Activated naive CD4-positive, alpha-beta T cell treated with anti-CD3 and anti-CD28 coated beads for 36 hours (primary cell): ENCODE data around the gene SFXN3. TPM values are rescaled to one million over a fixed set of nuclear protein-coding genes. Genes with fewer than 3 reads are reported as not detected.

Experiments used
- CTCF ChIA-PET: fragments of 350-600 bp; sonication (Branson Sonifier 250); formaldehyde crosslinking; loops from one replicate; lab custom pipeline; 2021; ENCODE audit warnings: antibody characterized with exemption; lab: Charles Lee
- DNase-seq: peaks from one replicate; pipeline ENCODE4 v3.0.0-alpha.2; 2020
- H3K27ac Mint-ChIP-seq: one replicate; pipeline ENCODE4 v1.8.0; 2021; ENCODE audit warnings: mild to moderate bottlenecking, mixed read lengths
- H3K27me3 Mint-ChIP-seq: one replicate; pipeline ENCODE4 v1.8.0; 2021; ENCODE audit warnings: low read depth, mixed read lengths
- H3K36me3 Mint-ChIP-seq: one replicate; pipeline ENCODE4 v1.8.0; 2021; ENCODE audit warnings: low read depth, mixed read lengths
- H3K4me1 Mint-ChIP-seq: one replicate; pipeline ENCODE4 v1.8.0; 2021; ENCODE audit warnings: low read depth, mixed read lengths
- H3K4me3 Mint-ChIP-seq: one replicate; pipeline ENCODE4 v1.8.0; 2021; ENCODE audit warnings: mild to moderate bottlenecking, moderate library complexity, mixed read lengths
- H3K9me3 Mint-ChIP-seq: one replicate; pipeline ENCODE4 v1.8.0; 2021; ENCODE audit warnings: mixed read lengths
- intact Hi-C: fragments of 100-400 bp; cut with micrococcal nuclease; formaldehyde crosslinking; loops from one replicate; pipeline ENCODE4 v1.15.1; 2023
- total RNA-seq, 2 experiments: library from RNA; stranded (reverse); gene quantifications; one replicate each; pipeline ENCODE4 v1.2.3, GENCODE V29; 2021

SFXN3 gene
- total RNA-seq, 2 experiments from 2014 or later: 15.7 to 17.1 TPM

DNA sequence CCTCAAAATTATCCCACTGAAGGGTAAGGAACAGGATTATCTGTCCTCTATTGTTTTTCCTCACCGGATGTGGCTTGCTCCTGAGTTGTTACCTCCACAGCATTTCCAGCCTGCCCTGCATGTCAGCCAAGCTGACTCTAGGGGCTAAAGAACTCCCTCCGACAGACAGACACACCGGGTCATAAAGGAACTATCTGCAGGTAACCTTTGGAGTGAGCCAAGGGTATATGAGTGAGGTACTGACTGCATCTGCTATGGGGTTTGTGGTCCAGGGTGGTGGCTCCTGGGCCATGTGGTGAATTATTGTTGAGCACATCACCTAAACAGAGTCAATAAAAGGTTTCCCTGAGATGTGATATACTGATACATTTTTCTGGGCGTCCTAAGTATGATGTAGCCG lies 23.8 kb downstream of the SFXN3 start:
- CTCF ChIA-PET: interaction anchor here (1.0 to 1.5 kb wide), 4 partner anchors 8 to 36 kb away, joined by 3 to 16 read pairs (median 6); no protein-coding TSS in a partner anchor
- intact Hi-C loops: no loop called here
- no peak overlapping the region for H3K4me3 Mint-ChIP-seq
- no peak for DNase-seq
- H3K4me1 Mint-ChIP-seq: peaks cover 12% of the 10 kb centered on the region
- H3K27ac Mint-ChIP-seq: no peak overlapping the region
- H3K9me3 Mint-ChIP-seq: no peaks in the 10 kb centered on the region
- peaks cover 8% of the 10 kb centered on the region for H3K36me3 Mint-ChIP-seq
- peaks cover 10% of the 10 kb centered on the region for H3K27me3 Mint-ChIP-seq

- no peak for DNase-seq
- H3K4me3 Mint-ChIP-seq: no peak overlapping the region
- intact Hi-C loops: no loop called here
- no peak overlapping the region for H3K27ac Mint-ChIP-seq
- H3K9me3 Mint-ChIP-seq: no peaks in the 10 kb centered on the region
- H3K27me3 Mint-ChIP-seq: peaks cover 8% of the 10 kb centered on the region
- peaks cover 8% of the 10 kb centered on the region for H3K36me3 Mint-ChIP-seq
- peaks cover 11% of the 10 kb centered on the region for H3K4me1 Mint-ChIP-seq
- CTCF ChIA-PET: interaction anchor here (0.8 to 1.6 kb wide), 7 partner anchors 9 to 87 kb away, joined by 3 to 16 read pairs (median 5); no protein-coding TSS in a partner anchor
These were observed 24.4 kb downstream of the SFXN3 start for GRCh38 chr10:101055411-101055810.

DNA sequence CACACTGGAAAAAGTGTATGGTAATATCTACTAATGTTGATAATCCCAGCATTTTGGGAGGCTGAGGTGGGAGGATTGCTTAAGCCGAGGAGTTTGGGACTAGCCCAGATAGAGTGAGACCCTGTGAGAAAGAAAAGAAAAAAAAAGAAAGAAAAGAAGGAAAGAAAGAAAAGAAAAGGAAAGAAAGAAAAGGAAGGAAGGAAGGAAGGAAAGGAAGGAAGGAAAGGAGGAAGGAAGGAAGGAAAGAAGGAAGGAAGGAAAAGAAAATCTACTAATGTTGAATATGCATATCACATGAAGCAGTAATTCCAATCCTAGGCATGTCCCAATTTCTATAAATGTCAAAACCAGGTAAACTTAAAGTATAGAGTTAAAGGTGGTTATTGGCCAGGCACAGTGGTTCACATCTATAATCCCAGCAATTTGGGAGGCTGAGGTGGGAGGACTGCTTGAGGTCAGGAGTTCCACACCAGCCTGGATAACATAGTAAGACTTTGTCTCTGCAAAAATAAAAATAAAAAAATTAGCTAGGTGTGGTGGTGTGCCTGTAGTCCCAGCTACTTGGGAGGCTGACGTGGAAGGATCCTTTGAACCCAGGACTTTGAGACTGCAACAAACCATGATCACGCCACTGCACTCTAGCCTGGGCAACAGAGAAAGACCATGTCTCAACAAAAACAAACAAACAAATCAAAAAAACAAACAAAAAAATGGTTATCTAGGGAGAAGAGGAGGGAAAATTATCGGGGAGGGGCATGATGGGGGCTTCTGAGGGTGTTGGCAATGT lies 25.5 kb downstream of the SFXN3 start:
- H3K9me3 Mint-ChIP-seq: no peaks in the 10 kb centered on the region
- intact Hi-C loops: no loop called here
- H3K27me3 Mint-ChIP-seq: peaks cover under 1% of the 10 kb centered on the region
- H3K4me3 Mint-ChIP-seq: no peak overlapping the region
- no peak overlapping the region for H3K27ac Mint-ChIP-seq
- H3K4me1 Mint-ChIP-seq: peaks cover 13% of the 10 kb centered on the region
- no peak for DNase-seq
- peaks cover 8% of the 10 kb centered on the region for H3K36me3 Mint-ChIP-seq
- CTCF ChIA-PET: interaction anchor here (0.9 to 13.7 kb wide), 6 partner anchors 11 to 85 kb away, joined by 3 to 326 read pairs (median 6); no protein-coding TSS in a partner anchor

GRCh38 chr10:101060036-101060950 lies 29.3 kb downstream of the SFXN3 start:
- Mint-ChIP-seq H3K36me3 (peaks cover 4% of the 10 kb centered on the region), H3K27me3 (peaks cover 24% of the 10 kb centered on the region), H3K4me1 (peaks cover 29% of the 10 kb centered on the region), H3K27ac (peak overlapping the region; percentile 93), H3K4me3 (peak overlapping the region; percentile 87), H3K9me3 (no peaks in the 10 kb centered on the region)
- CTCF ChIA-PET: interaction anchor here (0.5 to 13.7 kb wide), 13 partner anchors 9 to 382 kb away, joined by 3 to 326 read pairs (median 6); partner anchors contain the start of genes PDZD7 and SFXN3
- peak; percentile 96 for DNase-seq
- intact Hi-C loops: loop anchor here (1.0 to 2.0 kb wide), 9 partner anchors 8 to 293 kb away; partner anchors contain the start of genes PDZD7 and SFXN3

DNA sequence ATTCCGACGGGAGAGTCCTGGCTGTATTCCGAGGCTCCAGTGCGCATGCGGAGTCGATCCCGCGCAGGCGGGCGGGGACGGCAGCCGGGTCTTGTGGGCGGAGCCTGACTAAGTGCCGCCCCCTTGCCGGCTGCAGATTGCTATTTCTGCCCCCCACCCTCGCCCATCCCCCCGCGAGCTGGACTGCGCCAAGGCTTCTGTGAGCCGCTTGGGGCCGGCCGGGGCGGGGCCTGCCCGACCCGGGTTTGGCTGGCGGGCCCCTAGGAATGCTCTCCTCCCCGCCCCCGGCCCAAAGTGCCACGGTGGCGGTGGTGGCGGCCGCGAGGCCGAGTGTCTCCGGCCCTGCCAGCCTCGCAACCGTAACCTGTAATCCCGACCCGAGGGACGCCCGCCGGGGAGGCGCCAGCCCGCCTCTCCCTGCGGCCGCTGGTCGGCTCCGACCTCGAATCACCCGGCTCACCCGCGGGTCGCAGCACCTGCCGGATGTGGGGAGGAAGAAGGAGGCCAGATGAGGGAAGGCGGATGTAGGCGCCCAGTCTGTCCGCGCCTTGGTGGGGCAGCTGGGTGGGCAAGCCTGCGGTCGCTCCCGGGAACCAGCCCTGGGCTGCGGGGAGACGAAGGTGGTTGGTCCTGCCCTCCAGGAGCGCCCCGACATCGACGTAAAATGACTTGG lies 30.1 kb downstream of the SFXN3 start:
- Mint-ChIP-seq H3K4me1 (peaks cover 34% of the 10 kb centered on the region), H3K36me3 (peaks cover 3% of the 10 kb centered on the region), H3K27ac (peak overlapping the region; percentile 93), H3K4me3 (peak overlapping the region; percentile 87), H3K27me3 (peaks cover 32% of the 10 kb centered on the region), H3K9me3 (no peaks in the 10 kb centered on the region)
- intact Hi-C loops: loop anchor here (1.0 to 2.0 kb wide), 9 partner anchors 7 to 292 kb away; partner anchors contain the start of genes PDZD7 and SFXN3
- CTCF ChIA-PET: interaction anchor here (0.5 to 13.7 kb wide), 12 partner anchors 8 to 381 kb away, joined by 3 to 326 read pairs (median 6); partner anchors contain the start of genes PDZD7 and SFXN3
- peak; percentile 91 for DNase-seq

- no peak for DNase-seq
- intact Hi-C loops: loop anchor here (2.0 kb wide), 3 partner anchors 43 to 65 kb away; no protein-coding TSS in a partner anchor
- CTCF ChIA-PET: interaction anchor here (0.6 to 13.7 kb wide), 8 partner anchors 13 to 307 kb away, joined by 3 to 326 read pairs (median 6); partner anchors contain the start of gene LZTS2
- Mint-ChIP-seq H3K27me3 (peaks cover 38% of the 10 kb centered on the region), H3K9me3 (no peaks in the 10 kb centered on the region), H3K4me3 (peak within 1 kb of the TSS; percentile 87), H3K27ac (peak within 1 kb of the TSS; percentile 93), H3K36me3 (no peaks in the 10 kb centered on the region), H3K4me1 (peaks cover 39% of the 10 kb centered on the region)
These were observed 30.7 kb downstream of the SFXN3 start, which contains the start of gene KAZALD1 for GRCh38 chr10:101061624-101062231. Gene KAZALD1 (plus strand): TSS chr10:101061989. CDS start chr10:101062593, 604 bp downstream.

GRCh38 chr10:101062232-101063049 lies 31.4 kb downstream of the SFXN3 start:
- H3K27me3 Mint-ChIP-seq: peaks cover 39% of the 10 kb centered on the region
- no peak overlapping the region for H3K27ac Mint-ChIP-seq
- H3K4me3 Mint-ChIP-seq: peak overlapping the region; percentile 61
- H3K36me3 Mint-ChIP-seq: no peaks in the 10 kb centered on the region
- H3K4me1 Mint-ChIP-seq: peaks cover 43% of the 10 kb centered on the region
- DNase-seq: peak; percentile 67
- no peaks in the 10 kb centered on the region for H3K9me3 Mint-ChIP-seq
- CTCF ChIA-PET: interaction anchor here (0.6 to 13.7 kb wide), 10 partner anchors 16 to 238 kb away, joined by 3 to 326 read pairs (median 4); partner anchors contain the start of gene LZTS2
- intact Hi-C loops: no loop called here

- H3K4me3 Mint-ChIP-seq: no peak overlapping the region
These were observed 32.1 kb downstream of the SFXN3 start for GRCh38 chr10:101063050-101063525.

DNA sequence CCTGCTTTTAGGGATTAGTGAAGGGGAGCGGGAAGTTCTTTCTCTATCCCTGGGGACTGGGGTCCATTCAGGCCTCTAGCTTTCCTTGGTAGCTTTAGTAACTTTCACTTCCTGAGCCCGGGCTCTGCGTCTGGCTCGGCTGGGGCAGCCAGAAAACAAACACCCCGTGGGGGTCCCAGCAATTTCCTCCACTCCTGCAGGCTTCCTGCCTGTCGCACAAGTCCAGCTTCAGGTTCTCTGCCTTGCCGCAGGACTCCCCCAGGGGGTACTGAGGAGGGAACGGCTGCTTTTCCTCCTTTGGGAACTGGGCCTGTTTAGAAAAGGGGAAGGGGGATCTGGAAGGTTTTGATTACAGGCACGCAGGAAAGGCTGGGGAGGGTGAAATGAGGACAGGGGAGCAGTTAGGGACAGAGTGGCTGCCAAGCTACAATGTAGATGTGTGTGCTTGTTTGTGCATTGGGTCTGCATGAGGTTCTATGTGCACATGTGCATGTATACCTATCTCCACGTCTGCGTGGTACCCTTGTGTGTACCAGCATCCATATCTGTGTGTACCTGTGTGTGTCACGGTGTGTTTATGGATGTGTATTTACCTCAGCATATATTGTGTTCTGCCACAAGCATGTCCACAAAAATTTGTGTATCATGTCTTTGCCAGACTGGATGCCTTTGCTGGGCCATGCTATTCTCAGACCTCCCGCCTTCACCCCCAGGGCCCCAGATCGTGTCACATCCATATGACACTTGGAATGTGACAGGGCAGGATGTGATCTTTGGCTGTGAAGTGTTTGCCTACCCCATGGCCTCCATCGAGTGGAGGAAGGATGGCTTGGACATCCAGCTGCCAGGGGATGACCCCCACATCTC lies 32.7 kb downstream of the SFXN3 start:
- peaks cover 39% of the 10 kb centered on the region for H3K27me3 Mint-ChIP-seq
- H3K36me3 Mint-ChIP-seq: no peaks in the 10 kb centered on the region
- no peak overlapping the region for H3K4me3 Mint-ChIP-seq
- no peaks in the 10 kb centered on the region for H3K9me3 Mint-ChIP-seq
- DNase-seq: no peak
- no peak overlapping the region for H3K27ac Mint-ChIP-seq
- CTCF ChIA-PET: interaction anchor here (0.7 to 13.7 kb wide), 10 partner anchors 18 to 78 kb away, joined by 3 to 326 read pairs (median 6); partner anchors contain the start of gene LZTS2
- intact Hi-C loops: no loop called here
- H3K4me1 Mint-ChIP-seq: peaks cover 43% of the 10 kb centered on the region

More at GRCh38 chr10:101063050-101063525, 32.1 kb downstream of the SFXN3 start:
- Mint-ChIP-seq H3K9me3 (no peaks in the 10 kb centered on the region), H3K4me1 (peaks cover 43% of the 10 kb centered on the region), H3K36me3 (no peaks in the 10 kb centered on the region), H3K27me3 (peaks cover 39% of the 10 kb centered on the region), H3K27ac (no peak overlapping the region)
- intact Hi-C loops: no loop called here
- CTCF ChIA-PET: interaction anchor here (0.7 to 13.7 kb wide), 10 partner anchors 17 to 78 kb away, joined by 3 to 326 read pairs (median 4); partner anchors contain the start of gene LZTS2
- DNase-seq: no peak
